Erythroblast (primary cell): ENCODE results near the gene THRB.
A peak's percentile ranks its signal among the peaks of the same experiment; 100 is the strongest.

Source experiments
- DNase-seq, 2 experiments: peaks; one replicate each; lab custom pipeline; 2025; lab: John Stamatoyannopoulos, UW
- GATA1 ChIP-seq: IDR thresholded peaks from 2 replicates; pipeline ENCODE4 v1.6.1; 2011; ENCODE audit warnings: low read depth, mild to moderate bottlenecking, control low read depth, low read length, moderate library complexity
- POLR2A ChIP-seq: IDR thresholded peaks from 2 replicates; pipeline ENCODE4 v1.6.1; 2011; ENCODE audit warnings: mild to moderate bottlenecking, low read length

Gene THRB

GRCh38 chr3:24338409-24339130, 156.1 kb downstream of the THRB start:
- no peak for TF ChIP-seq POLR2A
- no peak for DNase-seq

- no peak for DNase-seq
- TF ChIP-seq POLR2A, result no peak
- no peak for TF ChIP-seq GATA1
Measured at GRCh38 chr3:24336101-24336500, 158.5 kb downstream of the THRB start.

GRCh38 chr3:24332092-24332491, 162.6 kb downstream of the THRB start:
- TF ChIP-seq POLR2A (no peak), GATA1 (no peak)
- no peak for DNase-seq

GRCh38 chr3:24323272-24323671, 171.4 kb downstream of the THRB start:
- DNase-seq, result no peak

GRCh38 chr3:24320601-24321000, 174.0 kb downstream of the THRB start:
- no peak for DNase-seq
- no peak for TF ChIP-seq GATA1
- no peak for TF ChIP-seq POLR2A

More at GRCh38 chr3:24323272-24323671, 171.4 kb downstream of the THRB start:
- TF ChIP-seq GATA1 (no peak), POLR2A (no peak)

- TF ChIP-seq POLR2A, result no peak
- no peak for TF ChIP-seq GATA1
- no peak for DNase-seq
Measured at GRCh38 chr3:24318677-24319287, 175.9 kb downstream of the THRB start.

- DNase-seq, result no peak
- no peak for TF ChIP-seq POLR2A
- TF ChIP-seq GATA1, result no peak
Measured at GRCh38 chr3:24316887-24317383, 177.7 kb downstream of the THRB start.

- no peak for DNase-seq
- no peak for TF ChIP-seq GATA1
- TF ChIP-seq POLR2A, result no peak
Measured at GRCh38 chr3:24315971-24316370, 178.7 kb downstream of the THRB start.

- TF ChIP-seq POLR2A (no peak), GATA1 (no peak)
- DNase-seq, result no peak
Measured at GRCh38 chr3:24315356-24315755, 179.3 kb downstream of the THRB start.

GRCh38 chr3:24311881-24312280, 182.8 kb downstream of the THRB start:
- TF ChIP-seq POLR2A, result no peak
- TF ChIP-seq GATA1, result no peak
- no peak for DNase-seq

- no peak for DNase-seq
- TF ChIP-seq POLR2A, result no peak
- TF ChIP-seq GATA1, result no peak
Measured at GRCh38 chr3:24310887-24311286, 183.8 kb downstream of the THRB start.

- no peak for TF ChIP-seq POLR2A
- no peak for TF ChIP-seq GATA1
- DNase-seq, result no peak
Measured at GRCh38 chr3:24306518-24306917, 188.1 kb downstream of the THRB start.

- TF ChIP-seq POLR2A (no peak), GATA1 (no peak)
- DNase-seq, result peak in 1 of 2 experiments; percentile 10
Measured at GRCh38 chr3:24305795-24306467, 188.7 kb downstream of the THRB start.
